Stimulated activated CD8-positive, alpha-beta memory T cell treated with anti-CD3 and anti-CD28 coated beads, Interleukin-15, amount 100 ng/mL, for 4 hours (primary cell): ENCODE results near the gene TYW1.
"Not testable (repeated sequence)": the region's sequence is repeated elsewhere in the genome, so short reads cannot be mapped to it uniquely, and the experiment has no call there.

Source experiments
- DNase-seq, 2 donors: peaks; one replicate each; pipeline ENCODE4 v3.0.0-alpha.2; 2020; ENCODE audit warnings: low read depth in 2 of 2

TYW1 gene

DNA sequence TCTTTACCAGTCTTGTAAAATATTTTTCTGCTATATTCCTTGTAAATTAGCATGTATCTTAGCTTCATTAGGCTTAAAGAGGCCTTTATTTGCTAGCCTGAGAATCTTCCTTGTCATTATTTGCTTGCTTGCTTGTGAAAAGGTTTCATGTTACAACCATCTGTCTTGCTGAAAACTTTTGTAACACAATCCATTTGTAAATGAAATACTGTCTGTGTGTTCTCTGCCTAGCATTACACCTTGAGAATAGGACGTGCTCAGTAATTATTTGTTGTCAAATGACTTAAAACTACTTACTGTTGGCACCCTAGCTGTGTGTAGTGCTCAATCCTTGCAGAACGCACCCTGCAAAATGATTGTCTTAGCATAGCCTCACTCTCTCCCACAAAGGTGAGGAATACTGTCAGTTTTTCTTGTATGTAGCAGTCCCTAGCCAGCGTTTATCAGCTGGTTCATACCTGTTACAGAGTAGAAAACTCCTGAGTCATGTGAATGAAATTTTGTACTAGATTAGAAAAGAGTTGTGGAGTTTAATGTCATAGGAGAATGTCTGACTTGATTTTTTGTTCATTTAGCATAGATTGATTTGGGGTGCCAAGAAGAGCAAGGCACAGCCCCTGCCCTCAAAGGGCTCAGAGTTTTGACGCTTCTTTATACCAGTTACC is 193.3 kb downstream of the TYW1 start:
- not testable (repeated sequence) for DNase-seq

DNA sequence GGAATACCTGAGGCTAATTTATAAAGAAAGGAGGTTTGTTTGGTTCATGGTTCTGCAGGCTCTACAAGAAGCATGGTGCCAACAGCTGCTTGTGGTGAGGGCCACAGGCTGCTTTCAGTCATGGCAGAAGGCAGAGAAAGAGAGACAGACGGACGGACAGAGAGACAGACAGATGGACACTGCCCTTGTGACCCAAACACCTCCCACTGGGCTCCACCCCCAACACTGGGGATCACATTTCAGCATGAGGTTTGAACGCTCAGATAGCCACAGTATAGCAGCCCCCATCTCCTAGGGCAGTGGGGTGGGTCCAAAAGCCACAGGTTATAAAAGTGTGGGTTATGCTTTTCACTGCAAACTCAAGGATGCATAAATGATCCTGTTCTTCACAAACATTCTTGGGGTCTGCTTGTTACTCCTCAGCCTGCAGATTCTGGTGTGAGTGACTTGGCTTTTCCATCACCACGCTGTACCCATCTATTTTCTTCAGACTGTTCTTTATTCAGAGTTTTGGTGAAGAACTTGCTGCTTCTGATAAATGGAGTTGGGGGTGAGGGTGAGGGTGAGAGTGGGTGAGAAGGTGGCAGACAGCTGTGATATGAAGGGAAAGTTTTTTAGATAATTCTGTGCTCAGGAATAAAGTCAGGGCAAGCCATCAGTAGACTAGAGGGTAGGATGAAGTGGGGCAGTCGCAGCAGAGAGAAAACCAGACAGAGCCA is 194.5 kb downstream of the TYW1 start:
- not testable (repeated sequence) for DNase-seq

DNA sequence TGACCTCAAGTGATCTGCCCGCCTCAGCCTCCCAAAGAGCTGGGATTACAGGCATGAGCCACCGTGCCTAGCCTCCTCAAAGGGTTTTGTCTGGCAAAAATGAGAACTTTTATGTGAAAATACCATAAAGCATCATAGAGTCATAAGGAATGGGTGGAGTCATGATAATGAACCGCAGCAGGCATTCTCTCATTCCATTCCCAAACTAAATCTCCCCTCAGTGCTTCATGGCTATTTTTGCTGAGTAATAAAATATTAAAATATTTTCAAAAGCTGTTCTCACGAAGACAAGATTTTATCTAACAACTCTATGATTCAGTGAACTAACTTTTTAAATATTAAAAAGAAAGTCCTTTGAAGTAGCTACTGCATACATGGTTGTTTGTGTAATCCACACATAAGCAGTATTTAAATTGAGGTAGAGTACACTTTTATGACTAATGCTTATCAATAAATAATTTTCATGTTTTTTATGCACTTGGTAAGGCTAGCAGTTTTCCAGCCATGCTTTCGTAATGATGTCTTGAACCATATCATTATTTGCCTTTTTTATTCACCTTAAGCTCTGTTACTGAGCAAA is 195.6 kb downstream of the TYW1 start:
- not testable (repeated sequence) for DNase-seq

- not testable (repeated sequence) for DNase-seq
These were observed 196.4 kb downstream of the TYW1 start for GRCh38 chr7:67192889-67193613.

DNA sequence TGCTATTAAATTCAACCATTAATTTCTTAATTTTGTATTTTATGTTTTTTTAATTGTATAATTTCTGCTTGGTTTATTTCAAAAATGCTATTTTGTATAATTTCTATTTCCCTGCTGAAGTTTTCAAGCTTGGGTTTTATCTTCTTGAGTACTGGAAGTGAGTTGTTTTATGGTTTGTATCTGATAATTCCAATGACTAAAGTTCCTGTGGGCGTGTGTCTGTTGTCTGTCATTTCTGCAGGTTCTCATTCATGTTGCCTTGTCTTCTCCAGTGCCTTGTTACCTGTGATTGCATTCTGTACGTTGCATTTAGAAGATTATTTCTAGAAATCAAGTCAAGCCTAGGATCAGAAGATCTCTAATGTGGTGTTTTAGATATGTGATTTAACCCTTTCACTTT is 199.5 kb downstream of the TYW1 start:
- DNase-seq: not testable (repeated sequence)

DNA sequence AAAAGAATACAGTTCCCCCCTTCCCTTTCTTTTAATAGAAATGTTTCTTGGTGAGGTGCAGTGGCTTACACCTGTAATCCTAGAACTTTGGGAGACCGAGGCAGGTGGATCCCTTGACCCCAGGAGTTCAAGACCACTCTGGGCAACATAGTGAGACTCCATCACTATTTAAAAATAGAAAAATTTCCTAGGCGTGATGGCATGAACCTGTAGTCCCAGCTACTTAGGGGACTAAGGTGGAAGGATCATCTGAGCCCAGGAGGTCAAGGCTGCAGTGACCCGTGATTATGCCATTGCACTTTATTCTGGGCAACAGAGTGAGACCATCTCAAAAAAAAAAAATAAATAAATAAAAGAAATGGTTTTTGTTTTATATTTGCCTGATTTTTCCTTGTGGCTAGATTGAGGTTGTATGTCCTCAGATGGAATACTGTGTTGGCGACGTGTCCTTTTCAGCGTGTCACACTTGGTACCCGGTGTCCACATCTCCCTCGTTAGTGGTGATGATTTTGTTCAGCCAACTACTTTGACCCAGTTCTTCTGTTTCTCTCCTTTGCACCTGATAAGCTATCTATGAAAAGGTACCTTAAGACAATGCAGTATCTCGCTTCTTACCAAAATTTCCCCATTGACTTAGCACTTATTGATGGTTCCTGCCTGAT is 202.4 kb downstream of the TYW1 start:
- DNase-seq: not testable (repeated sequence)

- not testable (repeated sequence) for DNase-seq
These were observed 209.1 kb downstream of the TYW1 start for GRCh38 chr7:67205772-67206171.

DNA sequence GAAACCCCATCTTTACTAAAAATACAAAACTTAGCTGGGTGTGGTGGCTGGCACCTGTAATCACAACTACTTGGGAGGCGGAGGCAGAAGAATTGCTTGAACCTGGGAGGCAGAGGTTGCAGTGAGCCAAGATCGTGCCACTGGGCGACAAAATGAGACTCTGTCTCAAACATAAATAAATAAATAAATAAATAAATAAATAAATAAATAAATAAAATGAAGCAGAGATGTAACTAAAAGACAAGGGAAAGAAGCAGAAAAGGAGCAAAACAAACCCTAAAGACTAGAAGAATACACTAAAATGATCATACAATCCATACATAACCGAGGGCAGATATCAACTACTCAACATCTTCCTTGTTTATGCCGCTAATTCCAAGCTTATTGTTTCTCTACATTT is 209.8 kb downstream of the TYW1 start:
- no peak for DNase-seq

DNA sequence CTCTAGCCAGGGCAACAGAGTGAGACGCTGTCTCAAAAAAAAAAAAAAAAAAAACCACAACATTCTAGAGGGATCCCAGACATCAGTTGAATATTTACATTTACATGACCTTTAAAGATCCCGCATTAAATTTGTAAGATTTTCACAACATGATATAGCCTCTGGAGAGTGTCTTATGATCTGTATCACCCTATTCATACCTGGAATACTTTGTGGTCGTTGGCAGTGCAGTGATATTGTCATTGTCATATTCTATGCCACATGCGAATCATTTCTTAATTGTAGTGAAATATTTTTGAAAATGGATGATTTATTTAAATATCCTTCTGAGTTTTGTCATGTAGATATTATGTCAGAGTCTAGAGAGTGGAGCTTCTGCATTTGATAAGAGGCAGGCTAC is 212.0 kb downstream of the TYW1 start:
- not testable (repeated sequence) for DNase-seq

GRCh38 chr7:67209256-67209655 is 212.6 kb downstream of the TYW1 start:
- DNase-seq: no peak

DNA sequence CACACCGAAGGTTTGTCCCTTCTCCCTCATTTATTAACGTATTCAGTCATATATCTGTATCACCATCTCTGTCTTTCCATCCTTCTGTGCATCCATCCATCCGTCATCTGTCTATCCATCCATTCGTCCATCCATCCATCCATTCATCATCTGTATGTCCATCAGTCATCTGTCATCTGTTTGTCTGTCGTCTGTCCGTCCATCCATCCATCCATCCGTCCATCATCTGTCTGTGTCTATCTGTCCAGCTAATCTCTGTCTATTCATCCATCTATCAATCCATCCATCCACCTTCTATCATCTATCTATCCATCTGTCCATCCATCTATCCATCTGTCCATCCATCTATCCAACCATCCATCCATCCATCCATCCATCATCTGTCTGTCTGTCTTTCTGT is 213.9 kb downstream of the TYW1 start:
- no peak for DNase-seq

DNA sequence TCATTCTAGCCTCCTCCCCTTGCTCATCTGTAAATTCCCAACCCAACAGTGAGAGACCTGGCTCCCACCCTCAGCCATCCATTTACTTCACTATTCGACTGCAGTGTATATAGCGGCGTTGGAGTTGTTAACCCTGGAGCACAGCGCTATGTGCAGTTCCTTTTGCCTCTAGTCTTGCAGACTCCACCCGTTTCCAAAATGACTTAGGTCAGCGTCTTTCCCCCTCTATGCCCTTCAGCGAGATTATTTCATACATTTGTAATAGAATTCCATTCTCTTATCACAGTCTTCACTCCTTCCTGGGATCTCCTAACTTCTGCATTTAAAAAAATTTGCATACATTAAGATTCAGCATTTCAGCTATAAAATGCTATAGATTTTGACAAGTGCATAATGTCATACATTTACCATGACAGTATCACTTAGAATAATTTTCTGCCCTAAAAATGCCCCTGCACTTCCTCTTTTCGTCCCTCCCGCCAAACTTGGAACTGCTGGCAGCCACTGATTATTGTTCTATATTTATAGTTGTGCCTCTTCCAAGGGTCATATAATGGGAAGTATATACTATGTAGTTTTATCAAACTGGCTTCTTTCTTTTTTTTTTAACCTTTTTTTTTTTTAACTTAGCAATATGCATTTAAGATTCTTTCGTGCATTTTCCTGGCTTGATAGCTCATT is 215.2 kb downstream of the TYW1 start:
- not testable (repeated sequence) for DNase-seq

DNA sequence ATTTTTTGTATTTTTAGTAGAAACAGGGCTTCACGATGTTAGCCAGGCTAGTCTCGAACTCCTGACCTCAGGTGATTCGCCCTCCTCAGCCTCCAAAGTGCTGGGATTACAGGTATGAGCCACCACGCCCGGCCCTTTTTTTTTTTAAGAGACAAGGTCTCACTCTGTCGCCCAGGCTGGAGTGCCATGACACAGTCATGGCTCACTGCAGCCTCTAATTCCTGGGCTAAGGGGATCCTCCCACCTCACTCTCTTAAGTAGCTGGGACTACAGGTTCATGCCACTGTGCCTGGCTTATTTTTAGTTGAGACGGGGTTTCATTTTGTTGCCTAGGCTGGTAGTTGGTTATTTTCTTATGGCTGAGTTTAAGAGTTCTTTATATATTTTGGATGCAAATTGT is 216.4 kb downstream of the TYW1 start:
- not testable (repeated sequence) for DNase-seq

GRCh38 chr7:67223551-67223950 is 226.9 kb downstream of the TYW1 start:
- not testable (repeated sequence) for DNase-seq

- not testable (repeated sequence) for DNase-seq
These were observed 229.8 kb downstream of the TYW1 start for GRCh38 chr7:67226340-67226907.

GRCh38 chr7:67226967-67227366 is 230.3 kb downstream of the TYW1 start:
- not testable (repeated sequence) for DNase-seq

GRCh38 chr7:67229018-67229417 is 232.4 kb downstream of the TYW1 start:
- not testable (repeated sequence) for DNase-seq

GRCh38 chr7:67230029-67230428 is 233.4 kb downstream of the TYW1 start:
- DNase-seq: not testable (repeated sequence)

DNA sequence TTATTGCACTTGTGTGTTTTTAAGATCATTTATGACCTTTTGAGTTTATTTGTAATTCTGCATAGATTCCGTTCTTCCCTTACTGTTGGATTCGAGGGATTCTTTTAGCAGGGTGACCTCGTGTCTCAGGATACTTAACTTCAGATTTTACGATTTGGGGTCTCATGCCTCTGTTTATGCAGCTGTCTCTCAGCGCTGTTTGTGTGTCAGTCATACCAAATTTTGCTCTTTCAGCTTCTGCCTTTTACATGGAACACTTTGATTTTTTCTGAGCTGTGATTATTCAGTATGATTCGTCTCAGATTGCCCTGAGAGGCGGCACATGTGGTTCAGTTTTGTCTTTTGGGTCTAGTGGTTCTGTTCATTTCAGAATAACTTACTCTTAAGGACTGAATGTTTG is 236.9 kb downstream of the TYW1 start:
- not testable (repeated sequence) for DNase-seq

GRCh38 chr7:67236216-67236615 is 239.6 kb downstream of the TYW1 start:
- not testable (repeated sequence) for DNase-seq

GRCh38 chr7:67242871-67243270 is 246.2 kb downstream of the TYW1 start:
- DNase-seq: not testable (repeated sequence)
